ENCODE results near the gene MAN2B2.

DNA sequence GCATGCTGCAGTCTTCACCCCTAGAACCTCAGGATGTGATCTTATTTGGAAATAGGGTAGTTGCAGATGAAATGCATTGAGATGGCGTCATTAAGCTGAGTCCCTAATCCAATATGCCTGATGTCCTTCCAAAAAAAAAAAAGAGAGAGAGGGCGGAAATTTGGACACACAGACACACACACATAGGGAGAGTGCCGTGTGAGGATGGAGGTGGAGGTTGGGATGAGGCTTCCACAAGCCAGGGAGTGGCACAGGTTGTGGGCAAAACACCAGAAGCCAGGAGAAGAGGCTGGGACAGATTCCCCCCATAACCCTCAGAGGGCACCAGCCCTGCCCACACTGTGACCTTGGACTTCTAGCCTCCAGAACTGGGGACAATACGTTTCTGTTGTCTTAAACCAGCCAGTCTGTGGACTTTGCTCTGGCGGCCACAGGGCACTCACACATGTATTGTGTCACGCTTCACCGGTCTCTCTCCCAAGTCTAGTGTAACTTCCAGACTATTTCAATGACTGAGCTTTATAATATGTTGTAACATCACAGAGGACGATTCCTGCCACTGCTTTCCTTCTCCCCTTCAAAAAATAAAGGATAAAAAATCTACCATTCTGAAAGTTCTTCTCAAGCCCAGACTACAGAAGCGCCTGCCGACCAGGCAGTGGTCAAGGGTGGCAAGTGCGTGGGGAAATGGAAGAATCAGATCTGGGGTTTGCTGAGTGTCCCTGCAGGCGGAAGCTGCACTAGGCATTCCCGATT, 35.8 kb upstream of the MAN2B2 start:
- TF ChIP-seq, protein P1, sequence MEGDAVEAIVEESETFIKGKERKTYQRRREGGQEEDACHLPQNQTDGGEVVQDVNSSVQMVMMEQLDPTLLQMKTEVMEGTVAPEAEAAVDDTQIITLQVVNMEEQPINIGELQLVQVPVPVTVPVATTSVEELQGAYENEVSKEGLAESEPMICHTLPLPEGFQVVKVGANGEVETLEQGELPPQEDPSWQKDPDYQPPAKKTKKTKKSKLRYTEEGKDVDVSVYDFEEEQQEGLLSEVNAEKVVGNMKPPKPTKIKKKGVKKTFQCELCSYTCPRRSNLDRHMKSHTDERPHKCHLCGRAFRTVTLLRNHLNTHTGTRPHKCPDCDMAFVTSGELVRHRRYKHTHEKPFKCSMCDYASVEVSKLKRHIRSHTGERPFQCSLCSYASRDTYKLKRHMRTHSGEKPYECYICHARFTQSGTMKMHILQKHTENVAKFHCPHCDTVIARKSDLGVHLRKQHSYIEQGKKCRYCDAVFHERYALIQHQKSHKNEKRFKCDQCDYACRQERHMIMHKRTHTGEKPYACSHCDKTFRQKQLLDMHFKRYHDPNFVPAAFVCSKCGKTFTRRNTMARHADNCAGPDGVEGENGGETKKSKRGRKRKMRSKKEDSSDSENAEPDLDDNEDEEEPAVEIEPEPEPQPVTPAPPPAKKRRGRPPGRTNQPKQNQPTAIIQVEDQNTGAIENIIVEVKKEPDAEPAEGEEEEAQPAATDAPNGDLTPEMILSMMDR (optimal IDR thresholded peaks at IDR 0.05 in 1 of 3, IDR thresholded peaks at IDR 0.05 in 1 of 3, conservative IDR thresholded peaks at IDR 0.05 in 1 of 3; ENCODE audit: extremely low read depth in 1 of 3, insufficient read depth in 2 of 3, low read length in 3 of 3): no peak
- TF ChIP-seq EZH2 (IDR thresholded peaks at IDR 0.05; ENCODE audit: low read length): no peak
